H4 (cell line): Measurements from ENCODE around the gene TBC1D1. TPM values are rescaled to one million over a fixed set of nuclear protein-coding genes. Genes with fewer than 3 reads are reported as not detected.

Experiments used
- DNase-seq: peaks from one replicate; pipeline ENCODE4 v3.0.0-alpha.2; 2015; ENCODE audit warnings: low spot score
- total RNA-seq: library from RNA; depleted of rRNA; stranded (reverse); fragments of >200 nt; shearing (Covaris generic); gene quantifications from 2 replicates; pipeline ENCODE4 v1.2.3, GENCODE V29; 2014

TBC1D1 gene
- total RNA-seq, 1 experiment from 2014 or later = 110 TPM

DNA sequence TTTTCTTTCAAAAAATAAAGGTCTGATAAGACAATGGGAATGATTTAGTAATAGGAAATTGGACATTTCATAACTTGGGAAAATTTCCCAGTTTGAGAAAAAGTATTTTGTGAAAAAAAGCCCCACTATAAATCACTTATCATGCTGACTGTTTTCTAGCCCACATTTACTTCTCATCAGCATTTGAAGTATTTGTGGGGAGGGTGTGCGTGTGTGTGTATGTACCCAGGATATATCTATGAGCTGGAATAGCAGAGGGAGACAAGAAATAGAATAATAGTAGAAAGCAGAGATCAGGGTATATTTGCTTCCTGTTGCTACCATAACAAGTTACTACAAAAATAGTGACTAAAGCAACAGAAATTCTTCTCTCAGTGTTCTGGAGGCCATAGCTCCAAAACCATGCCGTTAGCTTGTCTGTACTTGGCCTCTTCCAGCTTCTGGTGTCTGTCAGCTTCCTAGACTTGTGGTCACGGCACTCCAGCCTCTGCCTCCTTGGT is 209.1 kb downstream of the TBC1D1 start:
- DNase-seq = no peak

DNA sequence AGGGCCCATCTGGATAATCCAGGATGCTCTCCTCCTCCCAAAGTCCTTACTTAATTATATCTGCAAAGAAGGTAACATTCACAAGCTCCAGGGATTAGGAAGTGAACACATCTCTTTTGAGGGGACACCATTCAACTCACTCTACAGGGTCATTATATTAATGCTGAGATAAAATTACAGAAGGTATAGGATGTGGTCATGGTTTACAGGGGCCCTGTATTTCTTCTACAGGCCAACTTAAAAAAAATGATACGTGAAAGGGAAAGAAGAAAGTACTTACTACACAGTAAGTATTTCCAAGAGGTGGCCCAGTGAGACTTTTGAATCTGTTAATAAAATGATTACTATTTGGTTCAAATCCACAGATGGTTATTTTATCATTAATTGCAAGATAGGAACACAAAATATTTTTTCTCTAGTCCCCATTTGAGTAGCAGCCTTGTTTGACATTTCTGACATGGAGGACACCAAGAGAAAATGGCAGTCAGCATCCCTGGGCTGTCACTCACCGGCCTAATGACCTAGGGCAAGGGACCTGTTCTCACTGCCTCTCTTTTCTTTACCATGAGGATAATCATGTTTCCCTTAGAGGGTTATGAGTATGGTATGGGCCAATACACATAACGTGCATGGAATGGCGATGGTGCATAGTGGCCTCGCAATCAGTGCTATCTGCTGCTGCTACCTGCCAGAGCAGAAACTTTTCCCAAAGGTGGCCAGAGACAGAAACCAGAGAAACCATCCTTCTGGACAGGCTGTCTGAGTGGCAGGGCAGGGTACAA is 209.8 kb downstream of the TBC1D1 start:
- DNase-seq = no peak

DNA sequence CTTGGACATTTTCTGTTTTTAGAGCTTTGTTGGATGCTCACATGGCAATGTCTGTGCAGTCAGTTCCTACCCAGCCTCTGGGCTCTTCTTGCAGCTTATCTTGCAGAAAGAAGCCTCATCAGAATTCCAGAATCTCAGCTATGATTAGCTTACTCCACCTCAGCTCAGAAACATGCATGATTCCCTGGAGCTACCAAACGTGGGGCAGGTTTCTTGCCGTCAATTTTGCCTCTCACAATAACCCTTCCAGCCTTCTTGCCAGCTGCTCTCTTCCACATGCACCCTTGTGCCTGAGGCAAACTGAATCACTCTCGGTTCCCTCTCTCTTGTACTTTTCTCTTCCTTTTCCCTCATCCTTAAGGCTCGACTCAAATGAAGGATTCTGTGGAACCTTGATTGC is 210.7 kb downstream of the TBC1D1 start:
- DNase-seq = no peak

DNA sequence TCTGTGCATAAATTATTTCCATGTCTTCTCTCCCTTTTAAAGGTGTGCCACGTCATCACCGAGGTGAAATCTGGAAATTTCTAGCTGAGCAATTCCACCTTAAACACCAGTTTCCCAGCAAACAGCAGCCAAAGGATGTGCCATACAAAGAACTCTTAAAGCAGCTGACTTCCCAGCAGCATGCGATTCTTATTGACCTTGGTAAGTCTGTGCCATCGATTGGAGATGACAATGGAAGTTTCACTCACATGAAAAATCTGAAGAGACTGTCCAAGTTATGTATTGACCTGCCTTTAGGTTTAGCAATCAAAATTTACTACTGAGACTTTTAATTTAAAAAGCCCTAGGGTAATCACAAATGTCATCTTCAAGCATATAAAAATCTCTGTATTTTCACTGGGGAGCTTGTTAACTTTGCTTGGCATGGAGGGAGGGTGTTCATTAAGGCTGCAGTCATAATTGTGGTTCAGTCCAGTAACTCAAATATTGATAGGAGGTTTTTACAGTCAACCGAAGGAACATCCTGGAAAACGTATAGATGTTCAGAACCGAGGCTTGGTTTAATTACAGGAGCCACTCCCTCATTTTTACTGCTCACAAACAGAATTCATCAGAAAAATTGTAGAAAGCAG is 212.2 kb downstream of the TBC1D1 start:
- no peak for DNase-seq

DNA sequence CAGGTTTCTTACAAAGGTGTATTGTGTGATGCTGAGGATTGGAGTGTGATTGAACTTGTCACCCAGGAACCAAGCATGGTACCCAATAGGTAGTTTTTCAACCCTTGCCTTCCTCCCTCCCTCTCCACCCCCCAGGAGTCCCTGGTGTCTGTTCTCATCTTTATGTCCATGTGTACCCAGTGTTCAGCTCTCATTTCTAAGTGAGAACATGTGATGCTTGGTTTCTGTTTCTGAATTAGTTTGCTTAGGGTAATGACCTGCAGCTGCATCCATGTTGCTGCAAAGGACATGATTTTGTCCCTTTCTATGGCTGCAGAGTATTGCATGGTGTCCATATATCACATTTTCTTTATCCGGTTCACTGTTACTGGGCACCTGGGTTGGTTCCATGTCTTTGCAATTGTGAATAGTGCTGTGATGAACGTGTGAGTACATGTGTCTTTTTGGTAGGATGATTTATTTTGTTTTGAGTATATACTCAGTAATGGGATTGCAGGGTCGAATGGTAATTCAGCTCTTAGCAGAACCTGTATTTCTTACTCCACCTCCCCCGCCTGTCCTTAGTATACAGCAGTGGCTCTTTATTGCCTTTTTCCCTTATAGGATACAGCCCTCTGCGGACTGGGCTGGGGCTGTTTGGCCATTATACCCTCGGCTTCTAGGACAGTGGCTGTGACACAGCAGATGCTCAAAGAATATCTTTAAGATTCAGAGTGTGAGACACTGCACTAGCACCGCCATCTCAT is 214.8 kb downstream of the TBC1D1 start:
- no peak for DNase-seq

DNA sequence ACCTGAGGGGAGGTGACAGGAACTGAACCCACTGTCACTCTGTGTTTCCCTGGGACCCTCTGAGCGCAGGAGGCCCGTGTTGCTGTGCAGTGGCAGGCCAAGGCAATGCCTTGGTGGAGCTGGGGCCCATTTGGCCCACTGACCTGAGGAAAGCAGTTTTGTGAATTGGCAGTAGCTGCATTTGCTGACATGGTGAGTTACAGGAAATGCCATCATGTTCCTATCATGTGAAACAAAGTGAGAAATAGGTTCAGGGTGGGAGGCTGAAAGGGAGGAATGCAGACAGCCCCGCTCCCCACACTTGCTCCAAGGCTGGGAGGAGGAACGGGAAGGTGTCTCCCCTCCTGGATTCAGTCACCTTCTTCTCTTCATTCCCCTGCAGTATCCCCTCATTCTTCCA is 215.4 kb downstream of the TBC1D1 start:
- no peak for DNase-seq

DNA sequence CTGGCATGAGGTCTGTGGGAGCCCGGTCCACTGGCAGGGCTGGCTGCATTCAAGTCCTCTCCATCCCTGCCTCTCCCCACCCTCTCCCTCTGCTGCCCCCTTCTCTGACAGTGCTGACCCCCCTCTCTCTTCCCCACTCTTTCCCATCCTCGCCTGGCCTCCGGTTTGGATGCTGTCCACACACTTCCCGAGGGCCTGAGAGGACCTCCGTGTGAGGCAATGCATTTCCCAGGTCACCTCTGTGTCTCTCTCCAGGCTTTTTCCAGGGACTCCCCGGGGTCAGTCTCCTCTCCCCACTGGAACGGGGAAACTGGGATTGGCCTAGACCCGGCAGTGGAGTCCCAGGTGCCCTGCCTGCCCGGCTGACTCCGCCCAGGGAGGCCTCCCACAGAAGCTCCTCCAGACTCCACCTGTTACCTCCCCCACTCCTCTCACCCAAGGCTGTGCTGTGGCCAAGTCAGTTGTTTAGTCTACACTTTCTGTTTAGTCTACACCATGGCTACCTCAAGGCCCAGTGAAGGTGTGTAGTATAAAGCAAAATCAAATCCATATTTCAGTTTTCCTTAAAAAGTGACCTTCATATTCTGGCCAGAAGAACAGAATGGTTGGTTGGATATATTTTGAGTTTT is 216.1 kb downstream of the TBC1D1 start:
- DNase-seq = peak; percentile 39

DNA sequence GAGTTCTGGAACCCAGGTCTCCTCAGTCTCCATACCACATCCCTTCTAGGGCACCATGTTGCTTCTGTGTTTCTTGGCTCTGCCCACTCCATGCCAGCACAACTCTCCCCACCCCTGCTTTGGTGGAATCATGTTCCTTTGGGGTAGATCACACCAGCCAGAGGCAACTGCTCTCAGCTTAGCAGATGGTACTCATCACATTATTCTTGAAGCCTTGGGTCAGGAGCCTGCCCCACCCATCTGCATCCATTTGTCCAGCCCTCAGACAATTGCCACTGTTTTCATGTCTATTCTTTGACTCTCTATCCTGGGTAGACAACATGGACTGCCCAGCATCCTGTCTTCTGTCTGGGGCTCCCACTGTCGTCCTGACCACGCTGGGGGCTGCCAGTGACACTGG is 216.9 kb downstream of the TBC1D1 start:
- DNase-seq = no peak

DNA sequence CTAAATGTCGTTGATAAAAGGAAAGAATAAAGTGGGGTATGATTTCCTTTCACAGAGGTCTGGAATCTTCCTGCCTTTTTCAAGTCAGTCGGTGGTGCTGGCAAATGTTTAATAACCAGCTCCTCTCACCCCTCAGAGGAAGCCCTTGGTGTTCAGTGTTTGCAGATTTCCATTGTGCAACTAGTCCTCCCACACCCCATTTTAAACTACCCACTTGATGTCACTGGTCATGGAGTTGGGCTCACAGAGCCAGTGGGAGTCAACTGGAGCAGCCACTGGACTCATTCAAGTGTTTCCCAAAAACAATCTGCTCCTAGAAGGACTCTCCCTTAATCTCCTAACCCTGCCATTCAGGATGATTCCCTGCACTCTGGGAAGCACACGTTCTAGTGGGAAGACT is 218.5 kb downstream of the TBC1D1 start:
- DNase-seq = no peak

DNA sequence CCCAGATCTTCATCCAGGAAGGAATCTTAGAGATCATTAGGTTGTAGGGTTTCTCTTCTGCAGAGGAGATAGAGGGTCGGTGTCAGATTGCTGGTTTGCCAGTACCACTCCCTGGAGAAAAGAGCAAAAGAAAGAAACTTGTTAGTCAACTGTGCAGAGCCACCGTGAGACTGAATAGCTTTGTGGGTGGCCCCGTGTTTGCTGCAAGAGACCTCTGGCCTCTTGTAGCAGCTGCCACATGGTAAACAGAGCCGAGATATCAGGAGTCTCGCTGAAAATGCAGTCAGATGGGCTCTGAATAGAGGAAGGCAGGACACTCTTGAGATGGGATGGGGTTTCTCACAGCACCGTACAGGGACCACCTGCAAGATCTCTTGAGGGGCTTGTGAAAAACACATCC is 219.0 kb downstream of the TBC1D1 start:
- no peak for DNase-seq

DNA sequence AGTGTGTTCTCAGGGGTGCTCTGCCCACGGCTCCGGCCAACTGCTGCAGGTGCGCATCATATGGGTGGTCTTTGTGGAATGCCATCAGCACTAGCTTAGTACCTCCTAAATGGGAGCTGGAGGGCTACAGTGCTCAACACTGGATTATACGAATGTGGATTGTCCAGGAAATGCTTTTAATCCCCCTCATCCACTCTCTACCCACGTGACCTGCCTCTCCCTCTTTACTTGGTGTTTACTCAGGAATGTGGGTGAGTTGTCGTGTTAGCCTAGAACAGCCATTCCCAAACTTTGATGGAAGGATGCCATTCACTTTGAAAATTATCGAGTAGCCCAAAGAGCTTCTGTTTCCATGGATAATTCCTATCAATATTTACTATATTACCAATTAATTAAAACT is 220.1 kb downstream of the TBC1D1 start:
- DNase-seq = no peak

DNA sequence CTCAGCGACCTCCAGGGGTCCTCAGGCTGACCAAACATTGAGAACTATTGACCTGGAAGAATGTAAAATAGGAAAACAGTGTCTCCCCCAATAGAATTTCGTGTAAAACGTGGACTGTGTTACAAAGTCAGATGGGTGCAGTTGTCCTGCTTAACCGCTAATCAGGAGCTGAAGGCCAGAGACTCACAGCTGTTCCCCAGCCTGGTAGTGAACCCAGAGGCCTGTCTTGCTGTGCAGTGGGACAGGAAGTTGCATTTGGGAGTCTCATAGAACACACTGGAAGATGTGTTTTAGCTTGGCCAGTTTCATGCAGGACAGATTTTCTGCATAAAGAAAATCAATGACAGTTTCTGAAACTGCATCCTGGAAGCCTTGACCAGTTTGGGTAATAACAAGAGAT is 220.8 kb downstream of the TBC1D1 start:
- DNase-seq = no peak

DNA sequence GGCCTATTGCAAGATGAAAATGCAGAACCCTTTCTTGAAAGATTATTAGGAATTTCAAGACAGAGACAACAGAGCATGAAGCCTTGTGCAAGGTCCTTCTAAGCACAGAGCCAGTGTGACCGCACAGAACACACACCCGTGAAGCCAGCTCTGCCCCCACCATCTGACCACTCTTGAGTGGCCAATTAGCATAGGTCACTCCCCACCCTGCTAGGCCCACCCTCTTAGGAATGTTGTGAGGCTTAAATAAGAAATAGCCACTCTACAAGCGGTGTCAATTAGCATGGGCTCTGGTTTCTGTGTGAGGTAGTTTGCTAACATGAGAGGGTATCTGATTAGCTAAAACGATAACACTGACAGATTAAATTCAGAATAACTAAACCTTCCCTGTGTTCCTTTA is 222.2 kb downstream of the TBC1D1 start:
- no peak for DNase-seq

DNA sequence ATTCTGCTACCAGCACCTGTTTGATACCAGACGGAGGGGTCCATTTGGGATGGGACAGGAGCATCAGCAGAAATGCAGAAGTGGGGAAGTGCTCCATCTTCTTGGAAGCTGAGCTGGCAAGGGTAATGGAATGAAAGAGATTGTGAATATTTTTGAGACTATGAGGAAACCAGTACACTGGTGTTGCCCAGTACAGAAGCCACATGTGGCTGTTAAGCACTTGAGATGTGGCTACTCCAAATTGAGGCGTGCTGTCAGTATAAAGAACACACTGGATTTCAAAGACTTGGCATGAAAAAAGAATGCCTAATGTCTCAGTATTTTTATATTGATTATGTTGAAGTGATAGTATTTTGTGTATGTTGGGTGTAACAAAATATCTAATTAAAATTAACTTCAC is 222.7 kb downstream of the TBC1D1 start:
- DNase-seq = no peak

DNA sequence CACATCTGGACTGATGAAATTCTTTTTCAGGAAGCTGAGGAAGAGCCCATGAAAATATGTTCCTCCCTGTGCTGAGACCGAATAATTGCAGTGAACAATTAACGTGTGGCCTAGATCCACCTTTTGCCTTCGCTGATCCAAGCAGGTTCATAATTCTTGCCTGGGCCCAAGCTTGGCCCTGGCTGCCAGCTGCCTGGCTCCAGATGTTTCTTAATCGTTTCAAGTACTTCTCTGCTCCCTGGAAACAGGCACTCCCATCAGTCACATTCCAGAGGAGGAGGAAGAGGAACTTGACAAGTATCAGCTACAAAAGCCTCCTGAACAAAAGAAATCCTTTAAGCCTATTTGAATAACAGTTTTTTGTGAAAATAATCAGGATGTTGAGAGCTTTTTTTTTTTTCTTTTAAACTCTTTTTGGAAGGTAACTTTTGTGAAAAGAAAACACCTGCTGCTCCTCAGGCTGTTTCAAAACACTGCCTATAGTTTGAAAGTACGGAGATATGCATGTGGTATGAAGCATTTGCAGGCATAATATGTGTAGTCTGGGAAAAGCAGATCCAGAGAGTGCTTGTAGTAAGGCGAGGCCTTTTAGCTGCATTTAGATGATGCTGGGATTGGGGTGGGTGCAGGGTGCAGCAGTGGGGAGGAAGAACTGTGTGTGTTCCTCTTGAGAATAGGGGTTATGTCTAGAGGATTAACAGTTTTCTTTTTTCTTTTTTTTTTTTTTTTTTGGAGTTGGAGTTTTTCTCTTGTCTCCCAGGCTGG is 223.7 kb downstream of the TBC1D1 start:
- no peak for DNase-seq

DNA sequence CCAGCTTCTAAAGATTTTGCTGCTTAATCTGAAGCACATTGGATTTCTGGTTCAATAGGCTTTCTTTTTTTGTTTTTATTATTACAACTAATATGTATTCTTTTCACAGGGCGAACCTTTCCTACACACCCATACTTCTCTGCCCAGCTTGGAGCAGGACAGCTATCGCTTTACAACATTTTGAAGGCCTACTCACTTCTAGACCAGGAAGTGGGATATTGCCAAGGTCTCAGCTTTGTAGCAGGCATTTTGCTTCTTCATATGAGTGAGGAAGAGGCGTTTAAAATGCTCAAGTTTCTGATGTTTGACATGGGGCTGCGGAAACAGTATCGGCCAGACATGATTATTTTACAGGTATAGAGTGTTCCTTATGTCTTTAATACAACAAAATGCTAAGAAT is 224.7 kb downstream of the TBC1D1 start:
- DNase-seq = no peak

DNA sequence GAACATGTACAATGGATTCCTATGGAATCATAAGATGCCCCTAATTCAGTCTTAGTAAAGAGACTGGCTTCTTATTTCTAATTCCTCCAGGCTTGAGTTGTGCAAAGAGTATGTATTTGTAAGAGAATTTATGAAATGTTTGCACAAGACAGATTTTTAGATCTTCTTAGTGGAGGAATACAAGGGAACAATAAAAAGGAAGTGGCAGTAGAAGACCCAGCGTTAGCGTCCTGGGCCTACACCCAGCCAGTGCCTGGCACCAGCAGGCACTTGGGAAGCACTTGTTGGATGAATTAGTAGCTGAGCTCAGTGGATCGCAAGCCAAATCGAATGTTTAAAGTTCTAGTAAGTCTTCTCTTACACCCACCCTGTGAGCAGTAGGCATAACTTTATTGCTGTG is 226.7 kb downstream of the TBC1D1 start:
- no peak for DNase-seq

DNA sequence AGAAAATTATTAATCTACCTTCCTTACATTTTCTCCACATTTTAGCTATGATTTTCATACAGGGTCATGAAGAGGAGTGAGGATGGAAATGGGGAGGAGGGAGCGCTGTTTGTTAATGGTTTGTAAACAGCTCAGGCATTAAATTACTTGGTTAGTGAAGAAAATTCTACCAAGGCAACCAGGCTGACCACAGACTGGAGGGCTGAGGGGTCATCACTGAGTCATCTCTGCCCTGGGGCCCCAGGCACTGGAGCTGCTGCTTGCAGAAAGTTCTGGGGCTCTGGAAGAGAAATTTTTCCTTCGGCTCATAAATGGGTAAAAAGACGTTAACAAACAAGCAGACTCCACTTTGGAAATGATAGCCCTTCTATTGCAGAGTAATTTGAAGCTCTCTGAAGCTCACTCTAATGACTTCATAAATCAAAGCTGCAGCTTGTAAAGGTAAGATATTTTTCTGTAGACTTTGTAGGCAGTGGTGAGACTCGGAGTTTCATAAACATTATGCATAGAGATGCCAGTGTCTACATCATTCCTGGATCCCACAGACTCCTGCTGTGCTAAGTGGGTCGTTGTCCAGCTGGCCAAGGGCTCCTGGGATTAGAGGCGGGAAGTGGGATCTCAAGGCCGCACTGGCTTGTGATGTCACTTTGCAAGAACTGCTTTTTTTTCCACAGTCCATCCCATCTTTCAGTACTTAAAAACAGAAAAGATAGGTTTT is 228.9 kb downstream of the TBC1D1 start:
- DNase-seq = peak; percentile 97

DNA sequence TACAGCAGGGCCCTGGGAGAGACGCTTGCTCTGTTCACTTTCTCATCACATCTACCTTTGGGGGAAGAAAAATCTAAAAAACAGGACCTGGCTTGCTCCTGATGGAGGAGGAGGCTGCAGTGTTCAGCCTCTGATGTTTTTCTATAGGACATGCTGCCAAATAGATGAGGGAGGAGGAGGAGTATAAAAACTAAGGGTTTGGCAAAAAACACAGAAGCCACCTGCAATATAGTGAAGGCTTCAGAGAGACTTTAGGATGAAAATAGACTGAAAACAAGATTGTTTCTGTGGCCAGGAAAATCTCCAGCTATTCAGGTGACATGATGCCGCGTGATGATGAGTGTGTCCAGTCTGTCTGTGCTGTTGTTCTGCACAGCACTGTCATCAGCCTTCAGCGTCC is 229.9 kb downstream of the TBC1D1 start:
- no peak for DNase-seq

DNA sequence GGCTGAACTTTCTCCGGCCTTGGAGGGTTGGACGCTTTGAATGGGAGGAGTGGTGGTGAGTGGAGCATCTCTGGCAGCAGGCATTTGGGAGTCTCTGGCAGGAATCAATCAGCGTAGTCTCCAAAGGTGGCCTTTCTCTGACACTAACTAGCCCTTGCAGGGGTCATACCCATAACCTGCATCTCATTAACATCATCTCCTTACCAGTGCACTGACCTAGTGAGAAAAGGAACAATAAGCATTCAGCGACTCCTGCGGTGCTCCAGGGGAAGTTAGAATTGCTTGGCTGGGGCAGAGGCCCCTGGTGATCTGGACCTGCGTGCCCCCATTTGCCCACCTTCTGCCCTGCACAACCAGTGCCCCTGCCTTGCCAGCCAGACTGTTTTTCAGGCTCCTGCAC is 231.2 kb downstream of the TBC1D1 start:
- DNase-seq = no peak

DNA sequence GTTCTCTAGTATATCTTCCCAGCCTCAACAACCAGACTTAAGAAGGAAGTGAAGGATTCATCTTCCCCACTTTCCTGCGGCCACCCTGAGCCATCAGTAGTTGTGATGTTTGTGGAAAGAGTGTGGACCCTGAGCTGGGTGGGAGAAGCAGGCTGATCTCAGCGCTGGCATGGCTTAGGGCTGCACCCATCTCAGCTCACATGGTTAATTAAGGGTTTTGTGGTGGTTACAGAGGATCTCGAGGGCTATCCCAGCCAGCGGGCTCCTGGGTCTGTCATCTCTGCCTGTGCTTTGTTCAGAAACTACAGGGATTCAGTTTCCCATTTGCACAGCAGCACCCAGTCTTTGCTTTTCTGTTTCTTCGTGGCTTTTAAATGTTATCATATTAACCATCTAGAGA is 232.7 kb downstream of the TBC1D1 start:
- no peak for DNase-seq
